Activated T-helper 1 cell treated with anti-CD3 and anti-CD28 coated beads, Interleukin-2, amount 50 U/mL, for 16 hours (primary cell): ENCODE data around the gene GALNT10.

Experiments
- DNase-seq, 2 donors: peaks; one replicate each; pipeline ENCODE4 v3.0.0-alpha.2; 2020; ENCODE audit warnings: low read depth in 1 of 2, low spot score in 1 of 2

Gene GALNT10

GRCh38 chr5:154265197-154265773 lies 74.8 kb downstream of the GALNT10 start:
- DNase-seq: no peak

- no peak for DNase-seq
These were observed 77.0 kb downstream of the GALNT10 start for GRCh38 chr5:154267516-154267915.

GRCh38 chr5:154268073-154268472 lies 77.5 kb downstream of the GALNT10 start:
- DNase-seq: no peak

- DNase-seq: no peak
These were observed 78.9 kb downstream of the GALNT10 start for GRCh38 chr5:154269414-154269813.

- DNase-seq: no peak
These were observed 80.9 kb downstream of the GALNT10 start for GRCh38 chr5:154271466-154271865.

GRCh38 chr5:154271936-154272514 lies 81.5 kb downstream of the GALNT10 start:
- no peak for DNase-seq

- DNase-seq: no peak
These were observed 82.6 kb downstream of the GALNT10 start for GRCh38 chr5:154273028-154273617.

- no peak for DNase-seq
These were observed 83.7 kb downstream of the GALNT10 start for GRCh38 chr5:154273963-154274827.

- DNase-seq: no peak
These were observed 84.3 kb downstream of the GALNT10 start for GRCh38 chr5:154274828-154275185.

GRCh38 chr5:154275566-154275965 lies 85.0 kb downstream of the GALNT10 start:
- DNase-seq: no peak

- no peak for DNase-seq
These were observed 85.9 kb downstream of the GALNT10 start for GRCh38 chr5:154276261-154276972.

- DNase-seq: no peak
These were observed 86.4 kb downstream of the GALNT10 start for GRCh38 chr5:154276973-154277331.

- DNase-seq: no peak
These were observed 87.0 kb downstream of the GALNT10 start for GRCh38 chr5:154277499-154277898.

- no peak for DNase-seq
These were observed 87.7 kb downstream of the GALNT10 start for GRCh38 chr5:154278186-154278585.

GRCh38 chr5:154278908-154279307 lies 88.4 kb downstream of the GALNT10 start:
- DNase-seq: no peak

GRCh38 chr5:154284433-154284832 lies 93.9 kb downstream of the GALNT10 start:
- no peak for DNase-seq

GRCh38 chr5:154285661-154286408 lies 95.3 kb downstream of the GALNT10 start:
- no peak for DNase-seq

- no peak for DNase-seq
These were observed 96.0 kb downstream of the GALNT10 start for GRCh38 chr5:154286557-154286956.

- no peak for DNase-seq
These were observed 96.6 kb downstream of the GALNT10 start for GRCh38 chr5:154287136-154287535.

- DNase-seq: no peak
These were observed 97.6 kb downstream of the GALNT10 start for GRCh38 chr5:154288145-154288544.

- DNase-seq: no peak
These were observed 101.4 kb downstream of the GALNT10 start for GRCh38 chr5:154291917-154292316.
